Stimulated activated CD8-positive, alpha-beta memory T cell treated with anti-CD3 and anti-CD28 coated beads, Interleukin-2, amount 100 ng/mL, for 48 hours (primary cell): ENCODE measurements around the gene PLA2G6.
"Not testable (repeated sequence)": the region's sequence is repeated elsewhere in the genome, so short reads cannot be mapped to it uniquely, and the experiment has no call there.

Experiments
- DNase-seq, 2 donors: peaks; one replicate each; pipeline ENCODE4 v3.0.0-alpha.2; 2020; ENCODE audit warnings: low read depth in 2 of 2

The PLA2G6 gene

GRCh38 chr22:38085501-38085900 lies 96.1 kb downstream of the PLA2G6 start:
- DNase-seq, result no peak

DNA sequence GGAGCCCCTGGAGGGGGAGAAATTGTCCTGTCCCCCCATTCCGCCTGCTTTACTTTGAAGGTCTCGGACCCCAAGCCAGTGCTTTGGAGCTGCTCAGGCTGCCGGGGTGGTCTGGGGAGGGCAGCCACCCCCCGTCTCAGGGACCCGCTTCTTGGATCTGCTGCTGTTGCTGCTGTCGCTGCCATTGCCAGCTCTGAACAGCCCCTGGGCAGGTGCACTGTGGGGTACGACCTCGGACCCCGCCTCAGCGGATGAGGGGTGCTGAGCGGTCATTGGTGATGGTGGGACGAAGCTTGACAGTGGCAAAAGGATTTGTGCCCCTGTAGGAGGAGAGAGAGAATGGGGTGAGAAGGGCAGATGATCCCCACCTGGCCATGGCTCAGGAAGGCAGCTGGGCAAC lies 96.6 kb downstream of the PLA2G6 start:
- DNase-seq, result no peak

DNA sequence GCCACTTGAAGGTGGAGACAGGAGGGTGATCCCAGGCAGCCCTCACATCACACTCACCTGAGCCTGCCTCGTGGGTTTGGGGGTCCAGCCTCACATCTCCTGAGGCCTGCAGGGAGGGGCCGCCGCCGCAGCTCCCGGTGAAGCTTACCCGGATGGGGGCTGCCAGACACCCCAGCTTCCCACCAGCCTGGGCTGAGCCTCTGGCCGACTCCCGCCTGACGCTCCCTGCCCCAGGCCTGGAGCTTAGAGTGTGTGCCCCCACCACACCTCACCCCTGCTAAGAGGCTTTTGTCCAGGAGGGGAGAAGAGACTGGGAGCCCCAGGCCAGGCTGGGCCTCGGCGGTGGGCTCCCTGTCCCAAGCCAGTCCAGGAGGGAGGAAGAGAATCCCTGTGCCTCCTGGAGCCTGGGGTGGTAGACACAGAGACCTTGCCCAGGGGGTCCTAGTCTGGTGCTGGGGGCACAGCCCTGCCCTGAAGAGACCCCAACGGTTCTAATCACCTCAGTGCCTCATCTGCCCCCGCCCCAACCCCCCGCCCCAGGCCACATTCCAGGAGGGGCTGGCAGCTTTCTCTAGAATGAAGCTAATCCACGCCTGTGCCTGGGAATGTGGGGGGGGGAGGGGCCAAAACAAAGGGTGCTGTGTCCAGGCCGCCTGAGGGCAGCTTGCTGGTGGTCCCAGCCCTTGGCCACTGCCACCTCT lies 97.5 kb downstream of the PLA2G6 start, which contains the start of gene SLC16A8:
SLC16A8 (minus strand) TSS at position 254 of the 701 bp plus-strand sequence. CDS start 1,311 bp downstream, outside the sequence.
- DNase-seq, result no peak

GRCh38 chr22:38082986-38083710 lies 98.5 kb downstream of the PLA2G6 start:
- DNase-seq, result no peak

DNA sequence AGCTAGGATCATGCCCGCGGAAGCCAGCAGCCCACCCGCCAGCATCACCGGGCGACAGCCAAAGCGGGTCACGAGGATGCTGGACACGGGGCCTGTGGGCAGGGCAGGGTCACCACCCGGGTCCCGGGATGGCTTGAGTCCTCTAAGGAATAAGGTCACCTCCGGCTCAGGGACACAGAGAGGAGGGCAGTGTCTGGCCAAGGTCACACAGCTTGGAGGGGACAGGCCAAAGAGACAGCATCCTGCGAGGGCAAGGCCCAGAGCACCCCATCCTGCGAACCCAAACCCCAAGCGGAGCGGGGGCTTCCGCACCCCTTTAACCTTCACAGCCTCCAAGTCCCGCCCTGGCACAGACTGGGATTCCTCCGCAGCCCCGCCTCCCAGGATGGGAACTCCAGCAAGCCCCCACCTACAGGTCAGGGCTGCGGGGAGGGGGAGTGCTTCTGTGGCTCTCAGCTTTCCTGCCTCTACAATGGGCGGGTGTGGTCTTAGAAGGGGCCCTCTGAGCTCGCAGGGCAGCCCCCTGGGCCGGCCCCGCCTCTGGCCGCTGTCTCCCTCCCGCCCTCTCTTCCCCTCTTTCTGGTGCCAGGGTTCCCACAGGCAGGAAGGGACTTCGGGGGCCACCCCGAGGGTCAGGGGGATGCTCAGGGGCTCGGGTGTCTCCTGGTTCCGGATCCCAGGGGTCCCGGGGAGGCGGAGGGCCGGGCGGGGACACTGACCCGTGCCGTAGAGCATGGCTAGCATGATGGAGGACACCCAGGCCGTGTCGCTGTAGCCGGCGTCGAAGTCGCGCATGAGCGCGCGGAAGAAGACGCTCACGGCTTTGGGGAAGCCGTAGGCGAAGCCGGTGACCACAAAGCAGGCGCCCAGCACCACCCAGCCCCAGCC lies 99.4 kb downstream of the PLA2G6 start:
- DNase-seq, result peak in 1 of 2 donors; percentile 9

DNA sequence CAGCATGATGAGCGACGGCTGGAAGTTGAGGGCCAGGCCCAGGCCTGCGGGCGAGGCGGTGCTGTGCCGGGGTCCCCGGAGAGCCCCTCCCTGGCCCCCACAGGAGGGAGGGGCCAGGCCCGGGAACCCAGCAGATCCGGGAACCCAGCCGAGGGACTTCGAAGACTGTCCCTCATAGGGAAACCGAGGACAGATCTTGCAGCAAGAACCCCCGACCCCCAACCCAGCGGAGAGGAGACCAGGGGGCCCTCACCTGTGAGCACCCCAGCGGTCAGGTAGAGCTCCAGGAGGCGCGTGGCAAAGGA lies 100.0 kb downstream of the PLA2G6 start:
- DNase-seq, result no peak

GRCh38 chr22:38080850-38081635 lies 100.6 kb downstream of the PLA2G6 start:
- DNase-seq, result no peak

- no peak for DNase-seq
Observed at GRCh38 chr22:38080474-38080849, 101.2 kb downstream of the PLA2G6 start.

DNA sequence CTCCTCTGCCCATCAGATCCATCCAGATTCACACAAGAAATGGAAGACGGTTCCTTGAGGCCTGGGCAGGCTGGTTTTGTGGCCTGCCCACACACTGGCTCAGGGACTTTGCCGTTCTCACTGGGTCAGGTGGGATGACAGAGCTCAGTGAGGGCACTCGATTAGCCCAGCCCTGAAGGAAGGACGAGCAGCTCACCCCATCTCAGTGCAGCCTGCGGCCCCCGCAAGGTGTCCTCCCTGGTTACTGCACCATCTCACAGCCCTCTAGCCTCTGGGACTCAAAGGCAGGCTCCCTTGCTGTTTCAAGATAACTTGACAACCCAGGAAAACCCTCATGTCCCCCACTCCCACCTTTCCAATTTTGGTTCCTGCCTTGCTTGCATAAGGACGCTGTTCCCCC lies 101.8 kb downstream of the PLA2G6 start:
- no peak for DNase-seq

- not testable (repeated sequence) for DNase-seq
Observed at GRCh38 chr22:38079208-38079607, 102.4 kb downstream of the PLA2G6 start.

GRCh38 chr22:38078046-38078840 lies 103.4 kb downstream of the PLA2G6 start:
- no peak for DNase-seq

- DNase-seq, result no peak
Observed at GRCh38 chr22:38077595-38077994, 104.0 kb downstream of the PLA2G6 start.

GRCh38 chr22:38077096-38077495 lies 104.5 kb downstream of the PLA2G6 start:
- no peak for DNase-seq

GRCh38 chr22:38075961-38076360 lies 105.7 kb downstream of the PLA2G6 start:
- DNase-seq, result no peak

DNA sequence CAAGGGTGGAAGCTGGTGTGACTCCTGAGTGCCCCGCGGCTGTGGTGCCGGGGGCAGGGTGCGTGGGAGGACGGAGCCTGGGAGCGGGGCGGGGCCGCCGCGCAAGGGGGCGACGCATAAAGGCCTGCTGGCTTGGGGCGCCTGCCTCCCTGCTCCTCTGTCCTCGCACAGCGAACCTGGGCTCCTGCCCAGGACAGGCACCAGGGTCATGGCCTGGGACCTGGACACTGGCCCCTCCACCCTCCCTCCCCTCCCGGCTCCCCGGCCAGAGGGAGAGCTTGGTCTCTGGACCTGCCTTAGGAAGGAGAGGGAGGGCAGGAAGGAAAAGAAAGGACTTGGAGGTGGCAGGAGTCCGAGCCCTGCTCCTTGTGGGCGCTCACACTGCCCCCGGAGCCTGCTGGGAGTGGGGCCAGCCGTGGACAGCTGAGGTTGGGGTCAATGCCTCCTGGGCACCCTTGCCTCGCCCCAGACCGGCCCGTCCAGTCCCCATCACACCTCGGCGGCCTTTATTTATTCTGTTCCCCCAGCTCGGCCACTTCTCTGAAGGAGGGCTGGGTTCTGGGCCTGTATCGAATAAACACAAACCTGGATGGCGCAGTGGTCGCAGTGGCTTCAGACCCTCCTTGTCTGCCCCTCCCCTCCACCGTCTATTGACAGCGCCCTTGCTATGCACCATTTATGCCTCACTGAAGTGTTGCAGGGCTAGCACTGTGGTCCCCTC lies 106.4 kb downstream of the PLA2G6 start:
- DNase-seq, result no peak

- no peak for DNase-seq
Observed at GRCh38 chr22:38074181-38075104, 107.2 kb downstream of the PLA2G6 start.

DNA sequence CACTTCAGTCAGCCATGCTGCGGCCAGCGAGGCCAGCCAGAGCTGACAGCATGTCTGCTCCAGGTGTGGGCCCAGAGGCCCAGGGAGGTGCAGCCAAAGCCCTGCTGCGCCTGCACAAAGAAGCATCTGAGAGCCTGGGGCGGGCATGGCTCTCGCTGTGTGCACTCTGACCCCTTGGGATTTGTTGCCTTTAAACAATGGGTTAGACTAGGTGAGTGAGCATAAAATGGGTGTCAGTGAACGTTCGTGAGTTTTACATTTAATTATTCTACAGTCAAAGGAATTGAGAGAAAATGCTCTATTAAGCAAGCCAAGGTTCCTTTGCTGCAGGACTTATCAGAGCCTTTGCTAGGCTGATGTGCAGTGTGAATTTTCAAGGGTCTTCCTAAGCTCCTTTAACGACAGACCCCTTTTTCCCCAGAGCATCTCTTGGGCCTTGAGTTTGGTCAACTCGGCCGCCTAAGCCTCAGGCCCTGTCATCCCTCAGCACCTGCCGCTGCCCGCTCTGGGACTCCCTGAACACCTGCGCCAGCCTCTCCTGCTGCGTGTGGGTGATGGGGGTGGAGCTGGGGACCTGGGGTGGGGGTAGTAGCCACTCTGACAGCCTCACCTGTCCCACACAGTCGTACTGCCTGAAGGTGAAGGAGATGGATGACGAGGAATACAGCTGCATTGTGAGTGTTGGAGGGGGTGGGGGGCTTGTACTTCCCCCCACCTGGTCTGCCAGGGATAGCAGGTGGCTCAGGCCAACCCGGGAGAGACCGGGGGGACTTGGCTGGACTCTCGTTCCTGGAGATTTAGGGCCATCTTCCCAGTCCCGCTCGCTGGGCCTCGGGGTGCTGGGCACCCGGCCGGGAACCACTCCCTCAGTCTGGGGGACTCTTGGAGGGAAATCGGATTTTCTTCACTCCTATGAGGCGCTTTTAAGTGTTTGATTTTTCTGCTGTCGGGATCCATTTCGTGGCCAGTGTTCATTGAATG lies 108.2 kb downstream of the PLA2G6 start:
- DNase-seq, result no peak
